Measurements from ENCODE around the gene SLC43A2.
A peak's percentile ranks its signal among the peaks of the same experiment; 100 is the strongest.

SLC43A2 gene

DNA sequence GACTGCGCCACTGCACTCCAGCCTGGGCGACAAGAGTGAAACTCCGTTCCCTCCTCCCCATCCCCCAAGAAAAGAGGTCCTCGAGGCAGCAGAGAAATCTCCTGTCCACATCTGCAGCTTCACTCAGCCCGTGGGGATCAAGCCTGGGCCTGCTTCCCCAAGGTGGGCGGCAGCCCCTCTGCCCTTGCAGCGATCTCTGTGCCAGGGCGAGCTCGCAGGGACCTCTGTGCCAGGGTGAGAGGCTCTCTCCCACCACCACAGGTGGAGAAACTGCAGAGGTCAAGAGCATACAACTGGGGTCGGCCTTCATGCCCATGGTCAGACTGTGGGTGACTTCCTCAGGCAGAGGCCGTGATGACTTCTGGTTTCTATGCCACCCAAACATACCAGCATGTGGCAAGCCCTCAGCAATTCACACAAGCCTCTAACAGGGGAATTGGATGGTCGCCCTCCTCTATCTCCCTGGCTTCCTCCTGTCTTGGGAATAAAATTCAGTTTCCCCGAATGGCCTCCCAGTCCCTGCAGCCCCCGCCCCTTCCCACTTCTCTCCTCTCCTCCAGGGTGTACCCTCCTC is 5.5 kb downstream of the SLC43A2 start:
- no peak for DNase-seq (ENCODE audit: low read depth)

GRCh38 chr17:1621273-1621954 is 7.2 kb downstream of the SLC43A2 start:
- no peak for DNase-seq (ENCODE audit: low read depth)

DNA sequence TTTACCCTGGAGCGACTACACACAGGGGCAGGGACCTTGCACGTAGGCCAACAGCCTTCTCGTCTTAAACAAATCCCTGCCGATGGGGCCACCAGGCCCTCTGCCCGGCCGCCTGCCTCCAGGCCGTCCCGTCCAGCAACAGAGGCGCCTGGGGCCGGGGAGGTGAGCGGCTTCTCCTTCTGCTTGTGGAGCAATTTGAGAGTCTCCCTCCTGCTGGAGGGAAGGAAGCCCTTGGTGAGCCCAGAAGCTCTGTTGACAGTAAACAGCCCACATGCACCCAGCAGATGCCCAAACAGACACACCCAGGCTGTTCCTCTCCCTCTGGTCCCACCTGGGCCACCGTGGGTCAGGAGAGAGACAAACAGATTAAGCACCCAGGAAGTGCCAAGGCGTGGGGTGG is 8.1 kb downstream of the SLC43A2 start:
- no peak for DNase-seq (ENCODE audit: low read depth)

DNA sequence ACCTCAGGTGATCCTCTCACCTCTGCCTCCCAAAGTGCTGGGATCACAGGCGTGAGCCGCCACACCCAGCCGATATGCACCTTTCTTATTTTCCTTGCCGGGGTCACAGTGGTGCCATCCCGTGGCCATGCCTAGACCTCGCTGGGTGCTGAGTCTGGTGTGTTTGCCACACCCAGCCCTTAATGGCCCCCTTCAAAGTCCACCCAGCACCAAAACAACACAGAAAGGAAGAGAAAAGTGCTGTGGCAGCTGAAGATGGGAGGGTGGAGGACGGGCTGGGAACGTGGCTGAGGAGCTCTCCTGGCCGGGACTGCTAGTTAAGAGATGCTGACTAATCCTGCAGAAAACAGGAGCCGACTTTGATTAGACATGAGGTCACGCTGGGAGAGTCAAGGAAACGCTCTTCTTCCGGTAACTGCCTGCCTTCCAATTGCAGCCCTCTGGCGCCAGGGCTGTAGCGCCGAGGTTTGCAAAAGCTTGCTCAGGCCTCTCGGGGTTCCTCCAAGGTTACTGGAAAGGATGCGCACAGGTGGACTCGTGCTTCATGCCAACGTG is 10.9 kb downstream of the SLC43A2 start:
- peak; percentile 85 for DNase-seq (ENCODE audit: low read depth)

DNA sequence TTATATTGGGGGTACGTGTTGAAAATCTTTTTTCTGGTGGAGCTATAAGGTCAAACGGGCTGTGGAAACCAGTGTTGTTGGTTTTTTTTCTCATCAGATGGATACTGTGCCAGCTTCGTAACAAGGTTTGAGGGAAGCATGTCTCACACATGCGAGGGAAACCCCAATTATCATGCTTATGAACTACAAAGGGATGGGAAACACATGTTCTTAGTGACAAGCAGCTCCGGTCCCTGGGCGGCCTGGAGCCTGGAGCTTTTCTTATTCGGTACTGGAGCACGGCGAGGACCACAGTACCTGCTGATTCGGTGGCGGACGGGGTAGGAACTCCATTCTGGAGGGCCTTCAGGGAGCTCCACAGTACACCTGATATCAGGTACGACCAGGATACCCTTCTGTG is 12.5 kb downstream of the SLC43A2 start:
- DNase-seq (ENCODE audit: low read depth), result no peak

DNA sequence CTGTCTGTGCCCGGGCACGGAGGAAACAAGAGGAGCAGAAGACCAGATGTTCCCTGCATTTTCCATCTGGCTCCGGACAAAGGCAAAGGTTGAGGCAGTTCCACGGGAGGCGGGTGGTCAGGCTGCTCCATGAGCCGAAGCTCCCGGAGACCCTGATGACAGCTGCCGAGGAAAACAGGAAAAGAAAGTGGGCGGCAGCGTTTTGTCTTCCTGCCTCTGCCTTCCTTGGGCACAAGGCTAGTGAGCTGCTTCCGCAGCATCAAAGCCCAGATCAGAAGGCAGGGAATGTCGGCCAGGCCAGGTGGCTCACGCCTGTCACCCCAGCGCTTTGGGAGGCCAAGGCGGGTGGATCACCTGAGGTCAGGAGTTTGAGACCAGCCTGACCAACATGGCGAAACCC is 16.2 kb downstream of the SLC43A2 start:
- DNase-seq (ENCODE audit: low read depth), result no peak

DNA sequence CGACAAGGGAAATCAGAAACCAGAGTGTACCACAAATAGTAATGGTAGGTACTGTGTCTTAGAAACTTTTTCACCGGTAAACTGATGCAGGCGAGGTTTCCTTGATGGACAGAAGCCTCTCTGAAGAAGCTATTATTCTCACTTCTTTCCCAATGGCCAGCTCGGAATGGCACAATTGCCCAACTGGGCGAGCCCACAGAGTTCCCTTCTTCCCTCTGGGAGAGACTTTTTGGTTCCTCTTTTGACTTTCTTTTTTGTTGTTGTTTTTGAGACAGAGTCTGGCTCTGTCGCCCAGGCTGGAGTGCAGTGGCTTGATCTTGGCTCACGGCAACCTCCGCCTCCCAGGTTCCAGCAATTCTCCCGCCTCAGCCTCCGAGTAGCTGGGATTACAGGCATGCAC is 16.9 kb downstream of the SLC43A2 start:
- no peak for DNase-seq (ENCODE audit: low read depth)

GRCh38 chr17:1608676-1609075 is 20.0 kb downstream of the SLC43A2 start:
- DNase-seq (ENCODE audit: low read depth), result no peak

DNA sequence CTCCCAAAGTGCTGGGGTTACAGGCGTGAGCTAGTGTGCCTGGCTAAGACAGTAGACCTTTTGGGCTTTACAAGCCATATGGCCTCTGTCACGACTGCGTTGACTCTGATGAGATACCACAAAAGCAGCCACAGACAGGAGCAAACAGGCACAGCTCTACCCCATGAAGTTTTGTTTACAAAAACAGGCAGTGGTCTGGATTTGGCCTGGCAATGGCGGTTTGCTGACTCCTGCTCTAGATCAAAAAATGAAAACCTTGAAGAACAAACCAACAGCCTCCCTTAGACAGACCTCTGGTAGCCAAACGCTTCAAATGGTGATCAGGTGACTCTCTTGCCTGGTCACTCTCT is 20.7 kb downstream of the SLC43A2 start:
- DNase-seq (ENCODE audit: low read depth), result no peak

- no peak for DNase-seq (ENCODE audit: low read depth)
These were observed 22.2 kb downstream of the SLC43A2 start for GRCh38 chr17:1606352-1606985.

- DNase-seq (ENCODE audit: low read depth), result no peak
These were observed 22.8 kb downstream of the SLC43A2 start for GRCh38 chr17:1605681-1606351.

DNA sequence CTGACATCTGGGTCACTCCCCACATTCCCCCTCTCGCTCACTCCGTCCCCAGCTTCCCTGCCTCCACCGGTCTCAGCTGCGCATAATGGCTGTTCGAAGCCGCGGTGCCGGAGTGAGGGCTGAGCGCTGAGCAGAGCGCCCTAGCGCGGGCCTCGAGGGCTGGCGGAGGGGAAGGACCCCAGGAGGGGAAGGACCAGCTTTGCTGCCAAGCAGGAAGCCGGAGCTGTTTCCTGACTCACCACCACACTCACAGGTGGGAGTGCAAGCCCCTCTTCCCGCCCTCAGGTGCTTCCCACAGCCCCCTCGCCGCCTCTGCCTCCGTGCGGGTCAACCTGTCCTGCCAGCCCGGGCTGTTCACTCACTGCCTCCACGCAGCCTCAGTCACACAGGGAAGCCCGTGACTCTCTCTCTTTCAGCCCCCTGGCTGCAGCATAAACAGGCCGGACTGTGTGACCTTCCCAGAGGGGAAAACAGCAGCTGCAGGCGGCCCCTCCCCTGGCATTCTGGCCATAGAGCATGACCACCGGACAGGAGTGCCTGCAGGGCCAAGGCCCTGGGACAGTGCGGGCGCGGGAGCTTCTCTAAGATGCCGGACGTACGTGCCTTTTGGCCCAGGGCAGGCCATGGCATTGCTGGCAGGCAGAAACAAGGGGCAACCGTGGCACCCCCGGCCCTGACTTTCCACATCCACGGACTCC is 23.7 kb downstream of the SLC43A2 start:
- DNase-seq (ENCODE audit: low read depth), result no peak

DNA sequence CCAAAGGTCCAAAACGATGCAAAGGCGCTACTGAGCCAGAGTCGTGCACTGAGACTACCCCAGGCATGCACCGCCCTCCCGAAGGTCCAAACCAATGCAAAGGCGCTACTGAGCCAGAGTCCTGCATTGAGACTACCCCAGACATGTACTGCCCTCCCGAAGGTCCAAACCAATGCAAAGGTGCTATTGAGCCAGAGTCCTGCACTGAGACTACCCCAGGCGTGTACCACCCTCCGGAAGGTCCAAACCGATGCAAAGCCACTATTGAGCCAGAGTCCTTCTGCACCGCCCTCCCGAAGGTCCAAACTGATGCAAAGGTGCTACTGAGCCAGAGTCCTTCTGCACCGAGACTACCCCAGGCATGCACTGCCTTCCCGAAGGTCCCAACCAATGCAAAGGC is 27.1 kb downstream of the SLC43A2 start:
- no peak for DNase-seq (ENCODE audit: low read depth)

DNA sequence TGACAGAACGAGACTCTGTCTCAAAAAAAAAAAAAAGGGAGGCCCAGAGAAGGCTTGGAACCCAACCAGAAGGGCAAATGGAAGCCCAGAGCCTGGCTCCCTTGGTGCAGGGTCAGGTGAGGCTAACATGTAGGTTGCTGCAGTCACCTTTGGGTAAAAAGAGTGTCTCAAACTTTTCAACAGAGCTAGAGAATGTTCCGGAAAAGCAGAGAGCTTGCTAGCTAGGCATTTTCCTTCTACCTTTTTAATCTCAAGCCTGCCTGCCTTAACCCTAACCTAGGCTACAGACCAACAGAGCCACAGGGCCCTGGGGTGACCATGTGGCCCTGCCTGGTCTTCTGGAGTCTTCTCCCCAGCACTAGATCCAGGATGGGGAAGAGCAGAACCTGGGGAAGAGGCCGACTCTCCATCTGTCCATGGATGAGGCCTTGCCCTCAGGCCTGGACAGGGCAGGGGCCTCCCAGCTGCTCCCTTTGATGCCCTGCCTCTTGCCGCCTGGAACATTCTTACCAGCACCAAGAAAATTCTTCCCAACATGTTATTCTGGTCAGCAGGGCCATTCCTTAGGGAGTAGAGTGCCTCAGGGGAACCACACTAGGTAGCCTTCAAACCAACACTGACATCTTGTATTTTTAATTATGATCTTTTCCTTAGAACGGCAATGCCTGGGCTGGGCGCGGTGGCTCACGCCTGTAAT is 30.1 kb downstream of the SLC43A2 start:
- no peak for DNase-seq (ENCODE audit: low read depth)

- DNase-seq (ENCODE audit: low read depth), result no peak
These were observed 30.7 kb downstream of the SLC43A2 start for GRCh38 chr17:1597861-1598342.

GRCh38 chr17:1593630-1593931 is 35.1 kb downstream of the SLC43A2 start:
- no peak for DNase-seq (ENCODE audit: low read depth)

DNA sequence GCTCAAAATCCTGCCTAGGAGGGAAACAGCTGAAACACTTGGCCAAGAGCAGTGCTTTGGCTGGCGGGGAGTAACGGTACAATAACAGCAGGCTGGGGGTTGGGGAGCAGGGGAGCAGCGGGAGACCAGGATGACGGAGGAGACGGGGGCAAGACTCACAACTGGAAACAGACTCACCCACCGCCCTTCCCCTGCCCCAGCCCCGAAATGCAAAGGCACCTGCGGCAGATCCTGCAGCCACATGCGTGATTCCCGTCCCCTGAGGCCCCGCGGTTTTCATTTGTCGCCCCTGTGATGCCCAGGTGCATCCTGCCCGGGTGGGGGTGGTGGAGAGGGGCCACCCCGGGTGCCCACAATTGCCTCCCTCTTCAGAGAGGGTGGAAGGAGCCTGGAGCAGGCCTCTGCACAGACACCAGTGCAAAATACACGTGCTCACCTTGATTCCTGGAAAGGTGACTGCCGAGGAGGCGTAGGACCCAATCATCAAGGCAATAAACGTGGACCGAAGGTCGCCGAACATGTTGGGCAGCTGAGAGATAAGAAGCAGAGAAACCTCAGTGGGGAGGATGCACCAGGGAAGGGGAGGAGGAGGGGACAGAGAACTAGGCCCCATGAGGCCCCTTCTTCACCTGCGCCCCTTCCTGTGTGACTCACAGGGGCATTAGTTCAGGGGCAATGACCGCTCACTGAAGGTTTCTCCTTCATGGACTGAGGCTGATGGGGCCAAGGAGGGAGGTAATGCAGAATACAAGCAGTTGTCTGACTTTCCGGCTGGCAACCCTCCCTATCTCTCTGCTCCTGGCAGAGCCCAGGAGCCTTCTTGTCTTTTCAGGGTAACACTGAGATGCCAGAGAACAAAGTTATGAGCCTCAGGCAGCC is 35.6 kb downstream of the SLC43A2 start:
- no peak for DNase-seq (ENCODE audit: low read depth)

GRCh38 chr17:1591474-1592090 is 37.1 kb downstream of the SLC43A2 start:
- DNase-seq (ENCODE audit: low read depth), result no peak

DNA sequence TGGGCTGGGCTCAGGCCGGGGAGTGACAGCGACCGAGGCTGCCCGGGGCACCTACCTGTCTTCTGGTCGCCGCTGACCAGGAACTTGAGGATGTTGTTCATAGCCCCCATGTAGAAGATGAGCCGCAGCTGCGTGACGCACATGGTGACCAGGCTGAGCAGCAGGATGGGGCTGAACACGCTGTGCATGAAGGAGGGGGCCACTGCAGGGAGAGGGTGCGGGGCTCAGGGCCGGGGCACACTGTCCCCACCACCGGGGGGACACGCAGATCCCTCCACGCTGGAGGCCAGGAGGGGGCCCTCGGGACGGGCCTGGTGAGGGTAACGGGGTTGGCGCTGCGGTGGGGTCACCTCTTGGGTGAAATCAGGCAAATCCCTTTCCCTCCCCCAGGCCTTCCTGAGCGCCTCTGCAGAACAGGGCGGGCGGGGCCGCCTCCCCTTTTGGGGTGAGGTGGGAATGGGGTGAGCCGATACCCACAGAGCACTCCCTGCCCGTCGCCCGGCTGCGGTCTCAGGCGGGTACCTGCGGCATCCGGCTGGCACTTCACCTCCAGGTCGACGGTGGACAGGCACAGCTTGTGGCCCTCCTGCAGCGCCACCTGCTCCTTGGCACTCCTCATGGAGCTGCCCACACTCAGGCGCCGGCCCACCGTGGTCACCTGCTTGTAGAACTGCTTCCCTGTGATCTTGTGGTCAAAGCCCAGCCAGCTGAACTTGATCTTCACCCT is 37.7 kb downstream of the SLC43A2 start:
- DNase-seq (ENCODE audit: low read depth), result no peak

All from ELR (cell line).